WTC11 (cell line): Measurements from ENCODE around the gene AMPD3. TPM values are rescaled to one million over a fixed set of nuclear protein-coding genes. Genes with fewer than 3 reads are reported as not detected.

ENCODE experiments used
- ATAC-seq: fragments of 200-7000 bp; cut with Tn5 transposase; 2 replicates; pipeline ENCODE4 v1.10.0; 2021; ENCODE audit warnings: mild to moderate bottlenecking, moderate library complexity
- CTCF ChIA-PET: fragments of 300-600 bp; sonication (Branson Sonifier 250); formaldehyde crosslinking; loops from one replicate; lab custom pipeline; 2021; ENCODE audit warnings: antibody characterized with exemption; lab: Charles Lee
- POLR2A ChIA-PET: fragments of 350-600 bp; sonication (Branson Sonifier 250); formaldehyde crosslinking; loops from one replicate; lab custom pipeline; 2021; ENCODE audit warnings: antibody characterized with exemption; lab: Charles Lee
- DNase-seq: peaks from one replicate; pipeline ENCODE4 v3.0.0; 2021; ENCODE audit warnings: low spot score
- H3K27ac Mint-ChIP-seq: 2 replicates; pipeline ENCODE4 v1.8.0; 2021; ENCODE audit warnings: mixed read lengths
- H3K27me3 Mint-ChIP-seq: 2 replicates; pipeline ENCODE4 v1.8.0; 2021; ENCODE audit warnings: low read depth, mild to moderate bottlenecking, moderate library complexity, mixed read lengths
- H3K36me3 Mint-ChIP-seq: 2 replicates; pipeline ENCODE4 v1.8.0; 2021; ENCODE audit warnings: mixed read lengths
- H3K4me1 Mint-ChIP-seq: 2 replicates; pipeline ENCODE4 v1.8.0; 2022; ENCODE audit warnings: mixed read lengths
- H3K4me3 Mint-ChIP-seq: 2 replicates; pipeline ENCODE4 v1.8.0; 2021; ENCODE audit warnings: mild to moderate bottlenecking, moderate library complexity, mixed read lengths
- H3K9me3 Mint-ChIP-seq: 2 replicates; pipeline ENCODE4 v1.8.0; 2021; ENCODE audit warnings: mixed read lengths
- ATF1 ChIP-seq: sonication (generic); formaldehyde crosslinking; IDR thresholded peaks from 2 replicates; pipeline ENCODE4 v1.8.1; 2023; ENCODE audit warnings: mild to moderate bottlenecking, moderate library complexity, missing genetic modification reagents
- ATF3 ChIP-seq: sonication (generic); formaldehyde crosslinking; conservative IDR thresholded peaks from 2 replicates; pipeline ENCODE4 v1.8.1; 2022; ENCODE audit warnings: mild to moderate bottlenecking, missing genetic modification reagents
- EMX1 ChIP-seq: fragments of 250-450 bp; sonication (Bioruptor Pico); IDR thresholded peaks from 2 replicates; pipeline ENCODE4 v1.8.0; 2021; ENCODE audit warnings: mild to moderate bottlenecking
- ERG ChIP-seq: fragments of 250-450 bp; sonication (Bioruptor Pico); IDR thresholded peaks from 2 replicates; pipeline ENCODE4 v1.8.0; 2021; ENCODE audit warnings: mild to moderate bottlenecking
- ESRRA ChIP-seq: sonication (generic); formaldehyde crosslinking; IDR thresholded peaks from 2 replicates; pipeline ENCODE4 v1.8.1; 2022; ENCODE audit warnings: mild to moderate bottlenecking, missing genetic modification reagents, borderline replicate concordance
- FOXJ3 ChIP-seq: sonication (generic); formaldehyde crosslinking; IDR thresholded peaks from 2 replicates; pipeline ENCODE4 v1.9.0; 2021; ENCODE audit warnings: missing genetic modification reagents, mild to moderate bottlenecking, borderline replicate concordance
- FOXK1 ChIP-seq: sonication (generic); formaldehyde crosslinking; IDR thresholded peaks from 2 replicates; pipeline ENCODE4 v1.8.0; 2022; ENCODE audit warnings: mild to moderate bottlenecking, moderate library complexity, missing genetic modification reagents
- FOXP4 ChIP-seq: sonication (generic); formaldehyde crosslinking; IDR thresholded peaks from 2 replicates; pipeline ENCODE4 v1.8.0; 2022; ENCODE audit warnings: mild to moderate bottlenecking, missing genetic modification reagents
- JAZF1 ChIP-seq: fragments of 250-450 bp; sonication (Bioruptor Pico); IDR thresholded peaks from 2 replicates; pipeline ENCODE4 v1.9.0; 2021; ENCODE audit warnings: moderate library complexity, mild to moderate bottlenecking, inconsistent platforms
- KAT7 ChIP-seq: sonication (generic); formaldehyde crosslinking; IDR thresholded peaks from 2 replicates; pipeline ENCODE4 v1.8.1; 2023; ENCODE audit warnings: missing genetic modification reagents, mild to moderate bottlenecking, borderline replicate concordance
- MLX ChIP-seq: sonication (generic); formaldehyde crosslinking; IDR thresholded peaks from 2 replicates; pipeline ENCODE4 v1.8.1; 2023; ENCODE audit warnings: mild to moderate bottlenecking, missing genetic modification reagents, moderate library complexity
- MXD4 ChIP-seq: fragments of 250-450 bp; sonication (Bioruptor Pico); IDR thresholded peaks from 2 replicates; pipeline ENCODE4 v1.8.0; 2021; ENCODE audit warnings: mild to moderate bottlenecking, moderate library complexity, borderline replicate concordance
- MYBL2 ChIP-seq: sonication (generic); formaldehyde crosslinking; IDR thresholded peaks from 2 replicates; pipeline ENCODE4 v1.8.1; 2023; ENCODE audit warnings: mild to moderate bottlenecking, moderate library complexity, missing genetic modification reagents
- NFE2L1 ChIP-seq: sonication (generic); formaldehyde crosslinking; IDR thresholded peaks from 2 replicates; pipeline ENCODE4 v1.8.1; 2023; ENCODE audit warnings: missing genetic modification reagents
- NR1H2 ChIP-seq: sonication (generic); formaldehyde crosslinking; IDR thresholded peaks from 2 replicates; pipeline ENCODE4 v1.9.0; 2021; ENCODE audit warnings: mild to moderate bottlenecking, moderate library complexity, missing genetic modification reagents
- NR2C2 ChIP-seq: sonication (generic); formaldehyde crosslinking; IDR thresholded peaks from 2 replicates; pipeline ENCODE4 v1.8.0; 2022; ENCODE audit warnings: mild to moderate bottlenecking, missing genetic modification reagents
- NR3C1 ChIP-seq: sonication (generic); formaldehyde crosslinking; conservative IDR thresholded peaks from 2 replicates; pipeline ENCODE4 v1.8.1; 2023; ENCODE audit warnings: low read depth, mild to moderate bottlenecking, missing genetic modification reagents
- PRDM15 ChIP-seq: sonication (generic); formaldehyde crosslinking; IDR thresholded peaks from 2 replicates; pipeline ENCODE4 v1.8.0; 2022; ENCODE audit warnings: missing genetic modification reagents
- PREB ChIP-seq: sonication (generic); formaldehyde crosslinking; IDR thresholded peaks from 2 replicates; pipeline ENCODE4 v1.8.1; 2022; ENCODE audit warnings: mild to moderate bottlenecking, missing genetic modification reagents, moderate library complexity, borderline replicate concordance
- RELA ChIP-seq: sonication (generic); formaldehyde crosslinking; IDR thresholded peaks from 2 replicates; pipeline ENCODE4 v1.8.1; 2022; ENCODE audit warnings: missing genetic modification reagents, mild to moderate bottlenecking, borderline replicate concordance
- SOX15 ChIP-seq: fragments of 250-450 bp; sonication (Bioruptor Pico); IDR thresholded peaks from 2 replicates; pipeline ENCODE4 v1.9.0; 2021; ENCODE audit warnings: mild to moderate bottlenecking
- TCF7 ChIP-seq: sonication (generic); formaldehyde crosslinking; IDR thresholded peaks from 2 replicates; pipeline ENCODE4 v1.8.0; 2022; ENCODE audit warnings: mild to moderate bottlenecking, low read depth, missing genetic modification reagents, moderate library complexity
- USF2 ChIP-seq: sonication (generic); formaldehyde crosslinking; IDR thresholded peaks from 2 replicates; pipeline ENCODE4 v1.8.1; 2023; ENCODE audit warnings: mild to moderate bottlenecking, missing genetic modification reagents, moderate library complexity
- ZBTB21 ChIP-seq: sonication (generic); formaldehyde crosslinking; IDR thresholded peaks from 2 replicates; pipeline ENCODE4 v1.8.1; 2023; ENCODE audit warnings: mild to moderate bottlenecking, missing genetic modification reagents, borderline replicate concordance
- ZMAT4 ChIP-seq: fragments of 250-450 bp; sonication (Bioruptor Pico); IDR thresholded peaks from 2 replicates; pipeline ENCODE4 v1.9.0; 2021; ENCODE audit warnings: mild to moderate bottlenecking
- ZNF138 ChIP-seq: sonication (generic); formaldehyde crosslinking; conservative IDR thresholded peaks from 2 replicates; pipeline ENCODE4 v1.8.1; 2022; ENCODE audit warnings: mild to moderate bottlenecking, moderate library complexity, missing genetic modification reagents
- ZNF512 ChIP-seq: sonication (generic); formaldehyde crosslinking; IDR thresholded peaks from 2 replicates; pipeline ENCODE4 v1.8.1; 2022; ENCODE audit warnings: missing genetic modification reagents, borderline replicate concordance
- total RNA-seq: library from RNA; stranded (reverse); gene quantifications from 3 replicates; pipeline ENCODE4 v1.2.3, GENCODE V29; 2021

The AMPD3 gene
- total RNA-seq, 1 experiment from 2014 or later: 6.4 TPM

GRCh38 chr11:10551290-10551592 is 96.2 kb downstream of the AMPD3 start (continued):
- TF ChIP-seq ZNF512 (CRISPR knock-in tag): no peak
- no peak for TF ChIP-seq PRDM15
- no peak for TF ChIP-seq ZMAT4 (CRISPR knock-in tag)
- no peak for TF ChIP-seq MYBL2 (CRISPR knock-in tag)
- TF ChIP-seq KAT7 (CRISPR knock-in tag): no peak
- TF ChIP-seq ERG: no peak
- TF ChIP-seq ATF1: no peak
- no peak for TF ChIP-seq FOXK1 (CRISPR knock-in tag)
- no peak for TF ChIP-seq NFE2L1 (CRISPR knock-in tag)
- no peak for TF ChIP-seq NR3C1
- no peak for TF ChIP-seq FOXJ3
- TF ChIP-seq NR2C2 (CRISPR knock-in tag): no peak

- DNase-seq (no peak), ATAC-seq (no peak)
- peaks cover 2% of the 10 kb centered on the region; the same call in 1 of the 2 replicates for H3K36me3 Mint-ChIP-seq
- H3K4me1 Mint-ChIP-seq: peaks cover 11% of the 10 kb centered on the region
- peaks cover 4% of the 10 kb centered on the region for H3K27me3 Mint-ChIP-seq
- H3K27ac Mint-ChIP-seq: no peak overlapping the region
- H3K4me3 Mint-ChIP-seq: no peak overlapping the region
- H3K9me3 Mint-ChIP-seq: peaks cover 19% of the 10 kb centered on the region
- ChIA-PET POLR2A (no interaction called here), CTCF (no interaction called here)
- TF ChIP-seq NR1H2 (no peak), EMX1 (no peak), MLX (CRISPR knock-in tag) (no peak), ATF3 (CRISPR knock-in tag) (no peak), ZBTB21 (CRISPR knock-in tag) (no peak), ESRRA (CRISPR knock-in tag) (no peak), JAZF1 (CRISPR knock-in tag) (no peak), FOXP4 (CRISPR knock-in tag) (no peak), MXD4 (no peak), NR3C1 (no peak), NFE2L1 (CRISPR knock-in tag) (no peak), PREB (CRISPR knock-in tag) (no peak), TCF7 (CRISPR knock-in tag) (no peak), SOX15 (no peak), RELA (CRISPR knock-in tag) (no peak), USF2 (no peak), ZNF138 (CRISPR knock-in tag) (no peak)
Measured at GRCh38 chr11:10551845-10552352, 96.8 kb downstream of the AMPD3 start.
